Neuronal stem cell (in vitro differentiated cells): ENCODE results near the gene PHC1.

ENCODE experiments used
- DNase-seq: peaks from one replicate; pipeline ENCODE4 v3.0.0-alpha.2; 2013; ENCODE audit warnings: low spot score
- H2AFZ ChIP-seq: one replicate; pipeline ENCODE4 v1.6.1; 2013; ENCODE audit warnings: mild to moderate bottlenecking, low read length, inconsistent platforms
- H2AK5ac ChIP-seq: 2 replicates; pipeline ENCODE4 v1.6.1; 2013; ENCODE audit warnings: low read depth, mild to moderate bottlenecking, inconsistent platforms, low read length, moderate library complexity, mixed read lengths
- H2BK120ac ChIP-seq: 2 replicates; pipeline ENCODE4 v1.6.1; 2013; ENCODE audit warnings: low read depth, mild to moderate bottlenecking, inconsistent platforms, low read length, moderate library complexity, mixed read lengths
- H2BK12ac ChIP-seq: one replicate; pipeline ENCODE4 v1.6.1; 2013; ENCODE audit warnings: low read length, inconsistent platforms
- H2BK15ac ChIP-seq: 2 replicates; pipeline ENCODE4 v1.6.1; 2013; ENCODE audit warnings: mild to moderate bottlenecking, low read length, inconsistent platforms, mixed read lengths
- H2BK5ac ChIP-seq: one replicate; pipeline ENCODE4 v1.6.1; 2013; ENCODE audit warnings: inconsistent platforms, mild to moderate bottlenecking, low read length, moderate library complexity
- H3K14ac ChIP-seq: one replicate; pipeline ENCODE4 v1.6.1; 2013; ENCODE audit warnings: low read length, inconsistent platforms
- H3K18ac ChIP-seq: 2 replicates; pipeline ENCODE4 v1.6.1; 2013; ENCODE audit warnings: low read length, inconsistent platforms
- H3K23ac ChIP-seq: 2 replicates; pipeline ENCODE4 v1.6.1; 2013; ENCODE audit warnings: low read depth, mild to moderate bottlenecking, mixed read lengths, low read length, inconsistent platforms; ENCODE audit not compliant: poor library complexity
- H3K27ac ChIP-seq: replicated peaks from 3 replicates; pipeline ENCODE4 v1.5.1; 2013; ENCODE audit warnings: low read length, inconsistent platforms
- H3K27me3 ChIP-seq, 3 experiments: 2 replicates each; pipeline ENCODE4 v1.6.1; 2013; ENCODE audit warnings: low read length in 3 of 3, mild to moderate bottlenecking in 2 of 3, inconsistent platforms in 1 of 3, low read depth in 1 of 3, mixed read lengths in 1 of 3, moderate library complexity in 1 of 3; ENCODE audit not compliant: control insufficient read depth in 3 of 3, insufficient read depth in 3 of 3
- H3K36me3 ChIP-seq, 2 donors: replicated peaks in 1 of 2; 2 replicates each; pipeline ENCODE4 v1.6.1; 2013; ENCODE audit warnings: low read length in 2 of 2; ENCODE audit not compliant: control insufficient read depth in 2 of 2, insufficient read depth in 2 of 2
- H3K4ac ChIP-seq: 2 replicates; pipeline ENCODE4 v1.6.1; 2013; ENCODE audit warnings: inconsistent platforms, mild to moderate bottlenecking, low read length, moderate library complexity
- H3K4me1 ChIP-seq, 2 donors: 1 replicate in 1 of 2; 2 replicates in 1 of 2; pipeline ENCODE4 v1.6.1; 2013; ENCODE audit warnings: low read length in 2 of 2, low read depth in 1 of 2; ENCODE audit not compliant: control insufficient read depth in 2 of 2, insufficient read depth in 1 of 2
- H3K4me2 ChIP-seq: one replicate; pipeline ENCODE4 v1.6.1; 2013; ENCODE audit warnings: mild to moderate bottlenecking, low read length, inconsistent platforms; ENCODE audit not compliant: insufficient read depth, poor library complexity, severe bottlenecking
- H3K4me3 ChIP-seq, 2 donors: 2 replicates each; pipeline ENCODE4 v1.5.1; 2013; ENCODE audit warnings: low read length in 2 of 2, mild to moderate bottlenecking in 2 of 2, inconsistent platforms in 1 of 2, moderate library complexity in 1 of 2
- H3K79me1 ChIP-seq: one replicate; pipeline ENCODE4 v1.6.1; 2013; ENCODE audit warnings: low read depth, mild to moderate bottlenecking, inconsistent platforms, low read length, moderate library complexity
- H3K9ac ChIP-seq: one replicate; pipeline ENCODE4 v1.6.1; 2013; ENCODE audit warnings: mild to moderate bottlenecking, low read depth, low read length, inconsistent platforms; ENCODE audit not compliant: poor library complexity
- H3K9me3 ChIP-seq, 2 donors: replicated peaks in 1 of 2; 2 replicates each; pipeline versions ENCODE3 to v1.6.1; 2013; ENCODE audit warnings: low read length in 2 of 2, mild to moderate bottlenecking in 2 of 2, inconsistent platforms in 1 of 2, low read depth in 1 of 2, mixed read lengths in 1 of 2, moderate library complexity in 1 of 2; ENCODE audit not compliant: control insufficient read depth in 2 of 2, insufficient read depth in 1 of 2
- H4K8ac ChIP-seq: one replicate; pipeline ENCODE4 v1.6.1; 2013; ENCODE audit warnings: low read depth, mild to moderate bottlenecking, inconsistent platforms, low read length, moderate library complexity
- H4K91ac ChIP-seq: one replicate; pipeline ENCODE4 v1.6.1; 2013; ENCODE audit warnings: low read length, low read depth, mild to moderate bottlenecking, inconsistent platforms; ENCODE audit not compliant: poor library complexity
- WGBS, 2 donors: extraction: QIAGEN DNeasy Blood & Tissue Kit; methylation state at CpG; one replicate each; pipeline ENCODE4 v1.1.7; 2013; ENCODE audit warnings: missing lambda C conversion rate in 2 of 2, mixed read lengths in 1 of 2; ENCODE audit not compliant: insufficient read length in 2 of 2, insufficient replicate concordance in 1 of 2; ENCODE audit errors: extremely low coverage in 2 of 2; 5-methylcytosine and 5-hydroxymethylcytosine counted together

The PHC1 gene

DNA sequence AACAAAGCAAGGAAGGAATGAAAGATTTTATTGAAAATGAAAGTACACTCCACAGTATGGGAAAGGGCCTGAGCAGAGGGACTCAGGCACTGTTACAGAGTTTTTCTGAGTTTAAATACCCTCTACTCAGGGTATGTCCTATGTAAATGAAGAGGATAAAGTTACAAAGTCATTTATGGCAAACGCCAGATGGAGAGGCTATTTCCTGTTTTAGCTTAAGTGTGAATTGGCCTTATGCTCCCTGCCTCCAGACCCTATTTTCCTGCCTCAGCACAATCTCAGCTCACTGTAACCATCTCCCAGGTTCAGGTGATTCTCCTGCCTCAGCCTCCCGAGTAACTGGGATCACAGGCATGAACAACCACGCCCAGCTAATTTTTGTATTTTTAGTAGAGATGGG lies 6.8 kb upstream of the PHC1 start:
- H4K91ac ChIP-seq, result no peak overlapping the region
- no peak overlapping the region for H2BK12ac ChIP-seq
- H2BK15ac ChIP-seq, result no peak overlapping the region
- H2AFZ ChIP-seq, result peak overlapping the region; percentile 21
- H3K18ac ChIP-seq, result no peak overlapping the region
- H2AK5ac ChIP-seq, result no peak overlapping the region
- H2BK120ac ChIP-seq, result no peak overlapping the region
- no CpG with 5 or more reads among the region's 3 CpGs for WGBS, 2 donors
- no peak for DNase-seq
- H3K9ac ChIP-seq, result no peak overlapping the region
- H3K9me3 ChIP-seq, result no peaks in the 10 kb centered on the region
- H3K27me3 ChIP-seq, result no peaks in the 10 kb centered on the region
- H3K4ac ChIP-seq, result no peak overlapping the region
- no peak overlapping the region for H3K27ac ChIP-seq
- peaks cover 3 to 14% of the 10 kb centered on the region in 2 donors for H3K4me1 ChIP-seq
- no peak overlapping the region for H3K4me2 ChIP-seq
- no peaks in the 10 kb centered on the region for H3K79me1 ChIP-seq
- no peak overlapping the region for H3K14ac ChIP-seq
- H4K8ac ChIP-seq, result no peak overlapping the region
- H3K36me3 ChIP-seq, result no peaks in the 10 kb centered on the region
- H3K4me3 ChIP-seq, result no peak overlapping the region
- no peak overlapping the region for H2BK5ac ChIP-seq
- H3K23ac ChIP-seq, result no peak overlapping the region

DNA sequence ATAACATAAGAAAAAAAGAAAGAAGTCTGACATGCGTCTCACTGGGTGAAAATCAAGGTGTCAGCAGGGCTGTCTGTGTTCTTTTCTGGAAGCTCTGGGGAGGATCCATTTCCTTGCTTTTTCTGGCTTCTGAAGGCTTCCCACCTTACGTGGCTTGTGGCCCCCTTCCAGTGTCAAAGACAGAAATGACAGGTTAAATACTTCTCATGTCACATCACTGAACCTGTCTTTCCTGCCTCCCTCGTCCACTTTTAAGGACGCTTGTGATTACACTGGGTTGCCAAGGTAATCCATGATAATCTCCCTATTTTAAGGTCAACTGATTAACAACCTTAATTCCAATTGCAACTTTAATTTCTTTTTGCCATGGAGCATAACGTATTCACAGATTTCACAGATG lies 4.6 kb upstream of the PHC1 start:
- H2AK5ac ChIP-seq, result no peak overlapping the region
- no peak overlapping the region for H4K91ac ChIP-seq
- H3K36me3 ChIP-seq, result no peaks in the 10 kb centered on the region
- no peak overlapping the region for H3K9ac ChIP-seq
- no peak overlapping the region for H3K4ac ChIP-seq
- H3K79me1 ChIP-seq, result no peaks in the 10 kb centered on the region
- no peak overlapping the region for H2BK12ac ChIP-seq
- no peaks in the 10 kb centered on the region for H3K9me3 ChIP-seq
- peaks cover 7 to 17% of the 10 kb centered on the region in 2 donors for H3K4me1 ChIP-seq
- no peak overlapping the region for H3K4me3 ChIP-seq
- H3K27ac ChIP-seq, result no peak overlapping the region
- H4K8ac ChIP-seq, result no peak overlapping the region
- no peak overlapping the region for H3K14ac ChIP-seq
- H2BK120ac ChIP-seq, result no peak overlapping the region
- H2BK5ac ChIP-seq, result no peak overlapping the region
- H3K4me2 ChIP-seq, result no peak overlapping the region
- no peak overlapping the region for H3K18ac ChIP-seq
- no peak overlapping the region for H3K23ac ChIP-seq
- no CpG with 5 or more reads among the region's 5 CpGs for WGBS, 2 donors
- H2AFZ ChIP-seq, result no peak overlapping the region
- no peaks in the 10 kb centered on the region for H3K27me3 ChIP-seq
- DNase-seq, result no peak
- no peak overlapping the region for H2BK15ac ChIP-seq

DNA sequence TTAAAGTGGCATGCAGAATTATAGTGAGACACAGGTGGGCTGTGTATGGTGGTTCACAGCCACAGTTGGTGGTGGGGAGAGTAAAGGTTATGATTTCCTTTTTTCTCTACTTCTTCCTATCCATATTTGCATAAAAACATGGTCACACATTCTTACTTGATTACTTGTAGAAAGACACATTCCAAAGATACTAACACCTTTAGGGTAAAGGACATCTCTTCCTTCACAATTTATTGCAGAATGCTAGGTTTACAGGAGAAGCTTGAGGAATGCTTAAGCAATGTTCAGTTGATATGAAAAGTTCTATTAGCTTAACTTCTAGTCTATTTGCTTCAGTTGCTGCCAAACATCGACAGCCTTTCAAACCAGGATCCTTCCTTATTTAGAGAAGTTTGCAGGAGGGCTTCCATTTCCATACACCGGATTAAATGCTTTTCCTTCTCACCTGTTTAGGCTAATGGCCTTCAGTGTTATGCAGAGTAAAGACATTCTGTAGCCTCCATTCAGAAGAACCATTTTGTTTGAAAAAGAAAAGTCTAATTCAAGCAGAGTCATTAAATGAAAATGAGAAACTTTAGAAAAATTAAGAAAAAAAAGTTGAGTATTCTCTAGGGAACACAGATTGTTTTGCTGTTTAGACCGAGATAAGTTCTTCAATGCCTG lies 2.6 kb upstream of the PHC1 start:
- no peak overlapping the region for H3K18ac ChIP-seq
- no peak overlapping the region for H3K27ac ChIP-seq
- H4K91ac ChIP-seq, result no peak overlapping the region
- H3K4me2 ChIP-seq, result no peak overlapping the region
- no peaks in the 10 kb centered on the region for H3K79me1 ChIP-seq
- peaks cover 5 to 21% of the 10 kb centered on the region in 2 donors for H3K4me1 ChIP-seq
- H3K9ac ChIP-seq, result no peak overlapping the region
- no peaks in the 10 kb centered on the region for H3K36me3 ChIP-seq
- no peak overlapping the region for H2AFZ ChIP-seq
- no peak overlapping the region for H3K14ac ChIP-seq
- no peak overlapping the region for H2AK5ac ChIP-seq
- no peak overlapping the region for H3K23ac ChIP-seq
- H4K8ac ChIP-seq, result no peak overlapping the region
- H3K27me3 ChIP-seq, result no peaks in the 10 kb centered on the region
- H3K9me3 ChIP-seq, result no peaks in the 10 kb centered on the region
- H3K4me3 ChIP-seq, result no peak overlapping the region
- no peak overlapping the region for H3K4ac ChIP-seq
- no CpG with 5 or more reads among the region's 3 CpGs for whole genome bisulfite sequencing, 2 donors
- no peak for DNase-seq
- no peak overlapping the region for H2BK12ac ChIP-seq
- H2BK120ac ChIP-seq, result no peak overlapping the region
- H2BK15ac ChIP-seq, result no peak overlapping the region
- H2BK5ac ChIP-seq, result no peak overlapping the region

DNA sequence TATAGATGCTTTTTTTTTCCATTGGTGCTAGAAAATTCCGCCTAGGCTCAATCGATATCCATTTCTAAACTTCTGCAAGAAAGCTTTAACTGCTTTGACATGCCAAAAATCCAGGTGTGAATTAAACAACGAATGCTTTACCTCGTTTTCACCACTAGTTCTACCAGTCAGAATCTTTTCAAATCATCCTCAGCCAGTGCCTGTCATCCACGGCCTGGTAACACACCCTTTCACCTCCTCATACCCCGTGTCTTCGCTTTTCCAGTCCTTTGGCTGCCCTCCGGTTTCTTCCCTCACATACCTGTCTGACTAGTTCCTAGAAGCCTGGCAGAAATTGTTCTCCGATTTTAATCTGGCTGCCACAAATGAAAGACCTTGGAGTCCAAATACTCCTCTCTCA lies 1.4 kb upstream of the PHC1 start:
- no peak for DNase-seq
- no peak overlapping the region for H2BK120ac ChIP-seq
- peaks cover 6 to 16% of the 10 kb centered on the region in 2 donors for H3K4me1 ChIP-seq
- H3K9me3 ChIP-seq, result no peaks in the 10 kb centered on the region
- H2BK15ac ChIP-seq, result no peak overlapping the region
- peak overlapping the region; percentile 95 for H3K27ac ChIP-seq
- no peak overlapping the region for H4K91ac ChIP-seq
- WGBS, 2 donors, result no CpG with 5 or more reads among the region's 9 CpGs
- H2AFZ ChIP-seq, result peak overlapping the region; percentile 86
- H3K18ac ChIP-seq, result no peak overlapping the region
- H3K4ac ChIP-seq, result no peak overlapping the region
- H2BK5ac ChIP-seq, result no peak overlapping the region
- no peak overlapping the region for H4K8ac ChIP-seq
- no peak overlapping the region for H3K14ac ChIP-seq
- H3K27me3 ChIP-seq, result no peaks in the 10 kb centered on the region
- peak overlapping the region in 1 of 2 donors; percentile 55 for H3K4me3 ChIP-seq
- peaks cover 0 to 5% of the 10 kb centered on the region in 2 donors for H3K36me3 ChIP-seq
- no peak overlapping the region for H3K23ac ChIP-seq
- no peak overlapping the region for H3K9ac ChIP-seq
- no peak overlapping the region for H2AK5ac ChIP-seq
- H2BK12ac ChIP-seq, result no peak overlapping the region
- H3K79me1 ChIP-seq, result no peaks in the 10 kb centered on the region
- peak overlapping the region; percentile 19 for H3K4me2 ChIP-seq
